ENCODE results near the gene ZFHX3.
A peak's percentile ranks its signal among the peaks of the same experiment; 100 is the strongest.

Gene ZFHX3

DNA sequence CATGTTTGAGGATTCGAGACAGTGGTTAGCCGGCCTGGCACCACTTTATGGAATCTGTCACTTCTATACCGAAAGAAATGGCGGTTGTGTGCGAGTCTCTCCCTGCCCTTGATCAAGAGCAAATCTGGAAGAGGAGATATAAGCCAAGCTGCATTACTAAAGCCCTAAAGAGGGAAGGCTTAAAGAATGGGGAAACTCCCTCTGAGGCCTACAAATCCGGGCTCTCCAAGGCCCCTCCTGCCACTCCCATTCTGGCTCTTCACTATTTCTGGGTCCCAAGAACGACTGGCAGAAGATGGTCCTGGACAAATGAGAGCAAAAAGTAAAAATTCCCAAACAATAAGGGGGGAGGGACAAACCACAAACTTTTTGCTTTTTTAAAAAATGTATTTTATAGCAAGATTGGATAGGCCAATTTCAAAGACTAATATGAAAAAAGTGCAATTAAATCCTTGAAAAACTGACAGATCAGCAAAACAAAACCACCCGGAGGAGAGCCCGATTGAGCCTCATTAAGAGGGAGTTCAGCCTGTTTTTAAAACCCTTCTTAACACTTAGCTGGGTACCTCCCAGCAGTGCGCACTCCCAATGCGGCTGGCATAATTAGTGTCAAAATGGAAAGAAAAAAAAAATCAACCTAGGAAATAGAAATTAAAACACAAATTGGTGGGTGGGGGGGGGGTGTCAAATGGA lies 193.5 kb downstream of the ZFHX3 start:
- TF ChIP-seq, protein P1, sequence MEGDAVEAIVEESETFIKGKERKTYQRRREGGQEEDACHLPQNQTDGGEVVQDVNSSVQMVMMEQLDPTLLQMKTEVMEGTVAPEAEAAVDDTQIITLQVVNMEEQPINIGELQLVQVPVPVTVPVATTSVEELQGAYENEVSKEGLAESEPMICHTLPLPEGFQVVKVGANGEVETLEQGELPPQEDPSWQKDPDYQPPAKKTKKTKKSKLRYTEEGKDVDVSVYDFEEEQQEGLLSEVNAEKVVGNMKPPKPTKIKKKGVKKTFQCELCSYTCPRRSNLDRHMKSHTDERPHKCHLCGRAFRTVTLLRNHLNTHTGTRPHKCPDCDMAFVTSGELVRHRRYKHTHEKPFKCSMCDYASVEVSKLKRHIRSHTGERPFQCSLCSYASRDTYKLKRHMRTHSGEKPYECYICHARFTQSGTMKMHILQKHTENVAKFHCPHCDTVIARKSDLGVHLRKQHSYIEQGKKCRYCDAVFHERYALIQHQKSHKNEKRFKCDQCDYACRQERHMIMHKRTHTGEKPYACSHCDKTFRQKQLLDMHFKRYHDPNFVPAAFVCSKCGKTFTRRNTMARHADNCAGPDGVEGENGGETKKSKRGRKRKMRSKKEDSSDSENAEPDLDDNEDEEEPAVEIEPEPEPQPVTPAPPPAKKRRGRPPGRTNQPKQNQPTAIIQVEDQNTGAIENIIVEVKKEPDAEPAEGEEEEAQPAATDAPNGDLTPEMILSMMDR (IDR thresholded peaks at IDR 0.05; ENCODE audit: low read depth, low read length) = no peak
- H3K4me3 ChIP-seq (replicated peaks in 1 of 2; ENCODE audit: low read depth in 2 of 2, low read length in 2 of 2) = no peak overlapping the region
- no peak for DNase-seq (ENCODE audit: low read depth in 2 of 2)

DNA sequence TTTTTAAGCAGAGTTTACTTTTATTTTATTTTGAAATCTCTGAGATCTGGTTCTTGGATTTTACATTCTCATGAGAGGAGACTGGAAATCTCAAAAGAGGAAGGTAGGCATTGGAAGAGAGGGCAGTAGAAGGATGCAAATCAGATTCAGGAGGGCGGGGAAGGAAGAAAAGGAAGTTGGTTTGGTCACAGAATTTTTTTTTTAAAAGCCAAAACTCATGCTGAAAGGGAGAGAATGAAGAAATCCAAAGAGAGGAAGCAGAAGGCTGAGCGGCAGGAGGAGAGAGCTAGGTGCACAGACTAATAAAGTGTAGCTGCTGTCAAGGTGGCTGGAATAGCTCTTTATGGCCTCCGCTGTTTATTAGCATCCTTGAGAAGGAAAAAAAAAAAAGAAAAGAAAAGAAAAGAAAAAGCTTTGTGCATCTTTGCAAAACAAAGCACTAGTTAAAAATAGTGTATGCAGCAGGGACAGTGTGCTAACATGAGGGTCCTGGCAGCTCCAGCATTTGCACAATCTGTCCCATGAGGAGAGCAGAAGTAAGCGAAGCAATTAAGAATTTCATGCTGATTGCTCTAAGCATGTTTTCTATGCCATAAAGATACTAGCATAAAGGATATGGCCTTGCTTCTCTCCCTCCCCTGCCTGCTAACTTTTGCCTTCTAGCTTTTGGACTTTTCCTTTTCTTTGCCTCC lies 194.2 kb downstream of the ZFHX3 start:
- TF ChIP-seq, protein P1 (IDR thresholded peaks at IDR 0.05; ENCODE audit: low read depth, low read length) = no peak
- H3K4me3 ChIP-seq (replicated peaks in 1 of 2; ENCODE audit: low read depth in 2 of 2, low read length in 2 of 2) = no peak overlapping the region
- DNase-seq (ENCODE audit: low read depth in 2 of 2) = no peak

DNA sequence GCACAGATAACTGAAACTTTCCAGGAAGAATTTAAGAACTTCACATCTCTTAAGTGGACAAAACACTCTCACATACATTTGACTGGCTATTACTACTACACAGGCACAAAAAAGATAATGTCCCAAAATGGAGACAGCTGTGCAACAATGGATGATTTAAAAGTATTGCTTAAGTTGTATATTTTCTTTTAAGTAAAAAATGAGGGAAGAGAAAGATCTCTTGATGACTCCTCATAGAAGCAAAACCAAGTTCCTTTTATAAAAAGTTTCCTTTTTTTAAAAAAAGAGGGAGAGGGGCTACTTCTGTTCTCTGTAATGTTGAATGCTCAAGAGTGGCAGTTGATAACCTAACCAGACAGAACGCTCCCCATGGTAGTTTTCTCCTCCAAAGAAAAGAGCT lies 195.5 kb downstream of the ZFHX3 start:
- H3K4me3 ChIP-seq (replicated peaks in 1 of 2; ENCODE audit: low read depth in 2 of 2, low read length in 2 of 2) = no peak overlapping the region
- no peak for DNase-seq (ENCODE audit: low read depth in 2 of 2)
- TF ChIP-seq, protein P1 (IDR thresholded peaks at IDR 0.05; ENCODE audit: low read depth, low read length) = no peak

DNA sequence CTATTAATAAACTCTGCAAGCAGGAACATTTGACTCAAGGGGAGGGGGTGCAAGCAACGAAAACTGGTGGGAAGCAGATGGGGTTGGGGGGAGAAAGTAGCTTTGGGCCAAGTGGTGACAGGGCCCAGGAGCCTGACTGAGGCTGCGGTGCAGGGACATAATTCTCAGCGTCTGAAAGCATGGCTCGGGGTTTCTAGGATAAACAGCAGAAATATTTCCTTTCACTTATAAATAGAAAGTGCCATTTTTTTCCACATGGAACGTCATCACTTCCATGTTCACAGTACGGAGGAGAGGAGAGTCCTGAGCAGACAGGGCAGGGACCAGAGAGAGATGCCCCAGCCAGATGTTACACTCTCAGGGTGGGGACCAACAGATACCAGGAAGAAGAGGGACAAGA lies 197.1 kb downstream of the ZFHX3 start:
- TF ChIP-seq, protein P1 (IDR thresholded peaks at IDR 0.05; ENCODE audit: low read depth, low read length) = no peak
- no peak overlapping the region for H3K4me3 ChIP-seq (replicated peaks in 1 of 2; ENCODE audit: low read depth in 2 of 2, low read length in 2 of 2)
- DNase-seq (ENCODE audit: low read depth in 2 of 2) = peak; percentile 59 to 67

DNA sequence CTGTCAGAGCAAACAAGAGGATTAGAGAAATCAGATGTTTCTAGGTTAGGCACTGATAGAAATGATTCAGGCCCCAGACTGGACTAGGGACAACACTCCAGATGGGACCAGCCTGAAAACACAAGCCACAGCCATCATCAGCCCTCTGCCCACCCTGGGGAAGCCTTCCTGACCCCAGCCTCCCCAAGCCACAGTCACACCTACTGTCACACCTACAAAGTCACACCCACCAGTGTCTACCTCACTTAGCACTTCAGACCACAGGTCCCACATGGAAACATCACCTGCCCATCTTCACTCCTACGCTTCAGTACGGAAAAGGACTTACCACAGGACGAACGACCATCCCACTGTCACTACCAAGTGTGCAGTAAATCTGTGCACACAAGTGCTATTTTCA lies 197.9 kb downstream of the ZFHX3 start:
- TF ChIP-seq, protein P1 (IDR thresholded peaks at IDR 0.05; ENCODE audit: low read depth, low read length) = no peak
- peak in 1 of 2 donors; percentile 9 for DNase-seq (ENCODE audit: low read depth in 2 of 2)
- H3K4me3 ChIP-seq (replicated peaks in 1 of 2; ENCODE audit: low read depth in 2 of 2, low read length in 2 of 2) = no peak overlapping the region

DNA sequence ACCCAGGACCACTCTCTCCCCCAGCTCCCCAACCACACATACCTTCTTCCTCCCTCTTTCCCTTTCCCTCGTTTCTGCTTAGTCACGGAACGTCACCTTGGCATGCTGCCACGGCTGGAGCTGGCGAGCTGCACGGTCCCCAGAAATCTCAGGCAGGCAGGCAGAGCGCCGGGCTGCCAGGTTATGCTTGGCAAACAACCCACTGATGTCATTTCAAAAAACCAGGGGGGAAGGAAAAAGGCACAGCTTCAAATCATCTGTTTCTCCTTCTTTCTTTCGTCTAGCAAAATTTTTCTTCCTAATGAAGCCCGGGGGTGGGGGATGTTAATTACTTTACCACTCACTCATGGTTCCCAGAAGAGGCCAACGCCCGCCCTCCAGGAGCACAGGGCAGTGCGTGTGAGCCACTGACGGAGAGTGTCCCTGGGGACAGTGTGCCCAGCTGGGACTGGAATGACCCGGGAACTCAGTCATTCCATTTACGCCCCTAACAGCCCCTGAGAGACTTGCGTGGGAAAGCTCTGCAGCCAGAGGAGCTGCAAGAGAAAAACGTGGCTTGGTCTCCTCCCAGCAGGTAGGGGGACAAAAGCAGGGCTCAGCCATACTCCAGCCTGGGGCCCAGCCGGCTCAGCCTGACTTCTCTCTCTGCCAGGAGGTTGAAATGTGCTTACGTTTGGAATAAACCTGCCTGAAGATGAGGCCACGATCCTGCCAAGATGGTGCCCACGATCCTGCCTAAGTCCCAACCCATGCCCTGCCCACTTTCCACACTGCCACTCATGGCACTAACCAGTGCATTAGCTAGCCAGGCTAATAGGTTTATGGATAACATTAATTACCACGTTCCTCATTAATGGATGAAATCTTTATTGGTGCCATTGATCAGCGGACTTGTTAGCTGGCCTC lies 198.9 kb downstream of the ZFHX3 start:
- TF ChIP-seq, protein P1 (IDR thresholded peaks at IDR 0.05; ENCODE audit: low read depth, low read length) = no peak
- DNase-seq (ENCODE audit: low read depth in 2 of 2) = peak; percentile 96
- peak overlapping the region in 1 of 2 donors; percentile 15 for H3K4me3 ChIP-seq (replicated peaks in 1 of 2; ENCODE audit: low read depth in 2 of 2, low read length in 2 of 2)
